Measurements from ENCODE around the gene ADARB2. TPM values are rescaled to one million over a fixed set of nuclear protein-coding genes. Genes with fewer than 3 reads are reported as not detected.

The ADARB2 gene
- total and polyA plus RNA-seq, 4 donors = 0.55 to 0.70 (median 0.59) TPM; not detected in 1

- no peak overlapping the region for H3K4me3 ChIP-seq (ENCODE audit: low read depth in 1 of 3, low read length in 3 of 3)
- peaks cover 0 to 4% (median 0%) of the 10 kb centered on the region in 4 donors for H3K9me3 ChIP-seq (ENCODE audit: control insufficient read depth in 4 of 4, low read length in 3 of 4)
- 83% methylated on average over 9 of the region's 9 CpGs for WGBS
- no peak overlapping the region for H3K9ac ChIP-seq (ENCODE audit: low read depth in 1 of 2, low read length in 2 of 2)
- no peaks in the 10 kb centered on the region for H3K4me1 ChIP-seq (ENCODE audit: control insufficient read depth in 4 of 4, insufficient read depth in 4 of 4, low read length in 3 of 4)
- no peaks in the 10 kb centered on the region for H3K36me3 ChIP-seq (ENCODE audit: control insufficient read depth in 4 of 4, insufficient read depth in 3 of 4, low read depth in 1 of 4, low read length in 3 of 4)
- TF ChIP-seq MAX (IDR thresholded peaks at IDR 0.05) = no peak
- TF ChIP-seq SP1 (IDR thresholded peaks at IDR 0.05) = no peak
- no peak for TF ChIP-seq YY1 (IDR thresholded peaks at IDR 0.05)
- no peak for TF ChIP-seq EGR1 (IDR thresholded peaks at IDR 0.05; ENCODE audit: low read depth in 2 of 2)
- no peak for TF ChIP-seq RAD21 (IDR thresholded peaks at IDR 0.05)
- TF ChIP-seq NR2F2 (IDR thresholded peaks at IDR 0.05) = no peak
- TF ChIP-seq HNF4G (IDR thresholded peaks at IDR 0.05) = no peak
- TF ChIP-seq REST (IDR thresholded peaks at IDR 0.05) = no peak
- no peak for TF ChIP-seq FOXA2 (IDR thresholded peaks at IDR 0.05)
- no peak for TF ChIP-seq CTCF (IDR thresholded peaks at IDR 0.05; ENCODE audit: low read depth, low read length, missing input control)
- no peak for TF ChIP-seq ATF3 (IDR thresholded peaks at IDR 0.05)
- no peaks in the 10 kb centered on the region for H3K27me3 ChIP-seq (ENCODE audit: control insufficient read depth in 4 of 4, insufficient read depth in 4 of 4, low read length in 3 of 4)
- no peak for DNase-seq (ENCODE audit: low spot score)
- H3K27ac ChIP-seq (ENCODE audit: low read depth in 1 of 2, low read length in 2 of 2) = no peak overlapping the region
These were observed 136.5 kb downstream of the ADARB2 start for GRCh38 chr10:1600861-1601260.

- Histone ChIP-seq H3K9ac (ENCODE audit: low read depth in 1 of 2, low read length in 2 of 2) (no peak overlapping the region), H3K27me3 (ENCODE audit: control insufficient read depth in 4 of 4, insufficient read depth in 4 of 4, low read length in 3 of 4) (no peaks in the 10 kb centered on the region), H3K9me3 (ENCODE audit: control insufficient read depth in 4 of 4, low read length in 3 of 4) (peaks cover 0 to 4% (median 0%) of the 10 kb centered on the region in 4 donors), H3K27ac (ENCODE audit: low read depth in 1 of 2, low read length in 2 of 2) (no peak overlapping the region), H3K4me1 (ENCODE audit: control insufficient read depth in 4 of 4, insufficient read depth in 4 of 4, low read length in 3 of 4) (no peaks in the 10 kb centered on the region), H3K4me3 (ENCODE audit: low read depth in 1 of 3, low read length in 3 of 3) (no peak overlapping the region), H3K36me3 (ENCODE audit: control insufficient read depth in 4 of 4, insufficient read depth in 3 of 4, low read depth in 1 of 4, low read length in 3 of 4) (no peaks in the 10 kb centered on the region)
- no peak for DNase-seq (ENCODE audit: low spot score)
- WGBS = 86% methylated on average over 20 of the region's 20 CpGs
- TF ChIP-seq SP1 (IDR thresholded peaks at IDR 0.05) (no peak), FOXA2 (IDR thresholded peaks at IDR 0.05) (no peak), CTCF (IDR thresholded peaks at IDR 0.05; ENCODE audit: low read depth, low read length, missing input control) (no peak), GABPA (IDR thresholded peaks at IDR 0.05 in 1 of 2, conservative IDR thresholded peaks at IDR 0.05 in 1 of 2) (no peak), ZBTB33 (IDR thresholded peaks at IDR 0.05) (no peak), HNF4G (IDR thresholded peaks at IDR 0.05) (no peak), MAX (IDR thresholded peaks at IDR 0.05) (no peak), YY1 (IDR thresholded peaks at IDR 0.05) (no peak), RAD21 (IDR thresholded peaks at IDR 0.05) (no peak), ATF3 (IDR thresholded peaks at IDR 0.05) (no peak), NR2F2 (IDR thresholded peaks at IDR 0.05) (no peak)
These were observed 138.8 kb downstream of the ADARB2 start for GRCh38 chr10:1598393-1599153.
